ENCODE results near the gene FAM241A. TPM values are rescaled to one million over a fixed set of nuclear protein-coding genes. Genes with fewer than 3 reads are reported as not detected.
A peak's percentile ranks its signal among the peaks of the same experiment; 100 is the strongest.

FAM241A gene
- total RNA-seq, 6 experiments from 2014 or later, result 0.99 to 3.5 (median 2.1) TPM

GRCh38 chr4:112219826-112220366 is 74.6 kb downstream of the FAM241A start:
- whole genome bisulfite sequencing (ENCODE audit: insufficient coverage, low coverage, low lambda C conversion rate, missing lambda C conversion rate), result 85% methylated on average over 5 of the region's 7 CpGs
- no peak for ATAC-seq
- Histone ChIP-seq H3K9me3 (no peaks in the 10 kb centered on the region), H3K36me3 (no peaks in the 10 kb centered on the region), H3K4me1 (no peaks in the 10 kb centered on the region), H3K27me3 (no peaks in the 10 kb centered on the region), H3K4me3 (no peak overlapping the region), H3K27ac (no peak overlapping the region)
- no peak for DNase-seq
- intact Hi-C loops (cut with DNase I), result no loop called here
- no peak for TF ChIP-seq POLR2A (IDR thresholded peaks at IDR 0.05)
- TF ChIP-seq, protein P1, sequence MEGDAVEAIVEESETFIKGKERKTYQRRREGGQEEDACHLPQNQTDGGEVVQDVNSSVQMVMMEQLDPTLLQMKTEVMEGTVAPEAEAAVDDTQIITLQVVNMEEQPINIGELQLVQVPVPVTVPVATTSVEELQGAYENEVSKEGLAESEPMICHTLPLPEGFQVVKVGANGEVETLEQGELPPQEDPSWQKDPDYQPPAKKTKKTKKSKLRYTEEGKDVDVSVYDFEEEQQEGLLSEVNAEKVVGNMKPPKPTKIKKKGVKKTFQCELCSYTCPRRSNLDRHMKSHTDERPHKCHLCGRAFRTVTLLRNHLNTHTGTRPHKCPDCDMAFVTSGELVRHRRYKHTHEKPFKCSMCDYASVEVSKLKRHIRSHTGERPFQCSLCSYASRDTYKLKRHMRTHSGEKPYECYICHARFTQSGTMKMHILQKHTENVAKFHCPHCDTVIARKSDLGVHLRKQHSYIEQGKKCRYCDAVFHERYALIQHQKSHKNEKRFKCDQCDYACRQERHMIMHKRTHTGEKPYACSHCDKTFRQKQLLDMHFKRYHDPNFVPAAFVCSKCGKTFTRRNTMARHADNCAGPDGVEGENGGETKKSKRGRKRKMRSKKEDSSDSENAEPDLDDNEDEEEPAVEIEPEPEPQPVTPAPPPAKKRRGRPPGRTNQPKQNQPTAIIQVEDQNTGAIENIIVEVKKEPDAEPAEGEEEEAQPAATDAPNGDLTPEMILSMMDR (IDR thresholded peaks at IDR 0.05), result no peak

- DNase-seq (no peak), ATAC-seq (no peak)
- Histone ChIP-seq H3K9me3 (no peaks in the 10 kb centered on the region), H3K4me3 (no peak overlapping the region), H3K4me1 (no peaks in the 10 kb centered on the region), H3K36me3 (no peaks in the 10 kb centered on the region), H3K27ac (no peak overlapping the region), H3K27me3 (no peaks in the 10 kb centered on the region)
- intact Hi-C loops (cut with DNase I), result no loop called here
- no CpG with 5 or more reads among the region's 43 CpGs for WGBS (ENCODE audit: insufficient coverage, low coverage, low lambda C conversion rate, missing lambda C conversion rate)
- TF ChIP-seq, protein P1 (IDR thresholded peaks at IDR 0.05), result no peak
Observed at GRCh38 chr4:112222219-112222955, 77.1 kb downstream of the FAM241A start.

GRCh38 chr4:112225157-112225556 is 79.9 kb downstream of the FAM241A start:
- no peak for TF ChIP-seq POLR2A (IDR thresholded peaks at IDR 0.05)
- TF ChIP-seq, protein P1 (IDR thresholded peaks at IDR 0.05), result no peak
- Histone ChIP-seq H3K9me3 (no peaks in the 10 kb centered on the region), H3K27me3 (no peaks in the 10 kb centered on the region), H3K36me3 (no peaks in the 10 kb centered on the region), H3K27ac (no peak overlapping the region), H3K4me1 (no peaks in the 10 kb centered on the region), H3K4me3 (no peak overlapping the region)
- intact Hi-C loops (cut with DNase I), result no loop called here
- no peak for DNase-seq
- 59% methylated on average over 2 of the region's 4 CpGs for WGBS (ENCODE audit: insufficient coverage, low coverage, low lambda C conversion rate, missing lambda C conversion rate)
- no peak for ATAC-seq

DNA sequence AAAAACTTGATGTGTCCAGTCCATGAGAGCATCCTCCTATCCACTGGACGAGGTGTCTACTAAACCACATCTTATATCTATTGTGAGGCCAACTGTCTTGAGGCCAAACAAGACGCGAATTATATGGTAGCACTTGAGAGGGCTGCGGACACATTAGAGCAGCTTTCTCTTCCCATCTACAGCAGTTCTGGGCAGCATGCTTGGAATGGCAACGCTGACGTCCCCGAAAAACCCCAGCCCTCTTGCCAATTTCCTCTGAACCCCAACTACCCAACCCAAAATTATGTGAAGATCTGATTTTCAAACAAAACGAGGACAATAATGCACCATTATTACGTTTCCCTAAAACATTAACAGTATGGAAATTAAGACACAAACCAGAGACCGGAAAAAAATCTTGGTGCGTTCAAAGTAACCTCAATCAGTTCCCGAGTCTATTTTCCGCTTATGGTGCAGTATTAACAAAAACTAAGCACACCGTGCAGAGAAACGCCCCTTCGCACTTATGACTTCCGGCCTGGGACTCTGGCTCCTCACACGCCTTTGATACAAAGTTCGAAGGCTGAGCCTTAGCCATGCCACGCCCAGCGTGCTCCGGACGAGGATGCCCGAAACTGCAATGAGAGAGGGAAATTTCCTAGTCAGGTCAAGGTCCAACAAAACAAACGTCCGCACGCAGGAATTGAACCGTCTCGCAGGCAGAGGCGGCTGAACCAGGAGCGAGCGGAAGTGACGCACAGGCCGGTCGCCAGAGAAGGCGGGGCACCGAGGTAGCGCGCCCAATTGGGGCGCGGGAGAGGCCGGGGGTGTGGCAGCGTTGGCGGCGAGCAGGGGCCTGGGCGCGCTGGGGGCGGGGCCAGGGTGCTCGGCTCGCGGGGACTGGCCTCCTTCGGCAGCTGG is 85.9 kb downstream of the FAM241A start:
- Histone ChIP-seq H3K27ac (peak overlapping the region; percentile 95 to 99 (median 96)), H3K36me3 (no peaks in the 10 kb centered on the region), H3K4me3 (peak overlapping the region; percentile 87 to 94 (median 94)), H3K27me3 (no peaks in the 10 kb centered on the region), H3K9me3 (no peaks in the 10 kb centered on the region), H3K4me1 (peaks cover 0 to 17% (median 7%) of the 10 kb centered on the region in 4 donors)
- intact Hi-C loops (cut with DNase I), result loop anchor here in 1 of 2 donors (10.0 kb wide), 1 partner anchor 126 kb away; no protein-coding TSS in a partner anchor
- under 1% methylated on average over 39 of the region's 52 CpGs for whole genome bisulfite sequencing (ENCODE audit: insufficient coverage, low coverage, low lambda C conversion rate, missing lambda C conversion rate)
- ATAC-seq (peak; percentile 92 to 98 (median 95)), DNase-seq (peak; percentile 99)
- TF ChIP-seq POLR2A (IDR thresholded peaks at IDR 0.05), result no peak
- TF ChIP-seq, protein P1 (IDR thresholded peaks at IDR 0.05), result no peak

All from right lobe of liver (tissue), 6 donors.